HFFc6 (cell line): ENCODE measurements around the gene FLCN. TPM values are rescaled to one million over a fixed set of nuclear protein-coding genes. Genes with fewer than 3 reads are reported as not detected.
"Not testable (repeated sequence)": the region's sequence is repeated elsewhere in the genome, so short reads cannot be mapped to it uniquely, and the experiment has no call there.

Experiments used
- DNase-seq: peaks from one replicate; pipeline ENCODE4 v3.0.0-alpha.2; 2018
- H3K27ac Mint-ChIP-seq: 2 replicates; pipeline ENCODE4 v1.8.0; 2020; ENCODE audit warnings: mild to moderate bottlenecking, mixed read lengths
- H3K27me3 Mint-ChIP-seq: 2 replicates; pipeline ENCODE4 v1.8.0; 2021; ENCODE audit warnings: mild to moderate bottlenecking, moderate library complexity, mixed read lengths; ENCODE audit not compliant: insufficient read depth
- H3K36me3 Mint-ChIP-seq: 2 replicates; pipeline ENCODE4 v1.8.0; 2021; ENCODE audit warnings: low read depth, mixed read lengths
- H3K4me1 Mint-ChIP-seq: 2 replicates; pipeline ENCODE4 v1.8.0; 2020; ENCODE audit warnings: low read depth, mixed read lengths
- H3K4me3 Mint-ChIP-seq: 2 replicates; pipeline ENCODE4 v1.8.0; 2020; ENCODE audit warnings: mild to moderate bottlenecking, moderate library complexity, mixed read lengths
- H3K9me3 Mint-ChIP-seq: 2 replicates; pipeline ENCODE4 v1.8.0; 2020; ENCODE audit warnings: mild to moderate bottlenecking, mixed read lengths
- CTCF ChIP-seq: fragments of 200-600 bp; sonication (generic); IDR thresholded peaks from 2 replicates; pipeline ENCODE4 v1.5.0; 2021; ENCODE audit warnings: antibody characterized with exemption, mild to moderate bottlenecking
- long read RNA-seq: library from polyadenylated mRNA; unstranded; transcript quantifications from one replicate; pipeline ENCODE4 v2.0.0, GENCODE V29; 2019
- total RNA-seq, 6 experiments: library from RNA; stranded (reverse); fragmentation: NEBNext Ultra II Directional; extraction: Animal tissue kit (Norgen Biotek cat#: 25700); gene quantifications; 2 replicates in 1 of 6; 3 replicates in 5 of 6; pipeline ENCODE4 v1.2.3, GENCODE V29; 2021

Gene FLCN
- total RNA-seq = 10 to 100 TPM; 15.8 to 19.2 (median 17.3) TPM
- long read RNA-seq, partial matches to known transcripts = 1 of 4 reads
- long read RNA-seq, other reads (novel, unspliced or antisense) = 1 of 4 reads

GRCh38 chr17:17237026-17237799 lies at the start of gene FLCN:
Gene FLCN (minus strand): TSS chr17:17237168. CDS start chr17:17228137, 9,031 bp downstream.
- H3K27ac Mint-ChIP-seq = peak within 1 kb of the TSS; percentile 99
- peaks cover 2% of the 10 kb centered on the region for H3K27me3 Mint-ChIP-seq
- TF ChIP-seq CTCF = no peak
- peaks cover 15% of the 10 kb centered on the region for H3K4me1 Mint-ChIP-seq
- peak within 1 kb of the TSS; percentile 97 for H3K4me3 Mint-ChIP-seq
- no peaks in the 10 kb centered on the region for H3K36me3 Mint-ChIP-seq
- H3K9me3 Mint-ChIP-seq = no peaks in the 10 kb centered on the region
- peak; percentile 81 for DNase-seq

GRCh38 chr17:17285951-17286350 lies 49.0 kb upstream of the FLCN start:
- no peak overlapping the region for H3K27ac Mint-ChIP-seq

GRCh38 chr17:17280613-17281549 lies 43.9 kb upstream of the FLCN start, which contains the start of gene COPS3:
Gene COPS3 (minus strand): TSS chr17:17281246. CDS start chr17:17281186, 60 bp downstream.
- no peak for TF ChIP-seq CTCF
- H3K4me3 Mint-ChIP-seq = peak within 1 kb of the TSS; percentile 92
- DNase-seq = peak; percentile 99
- H3K27me3 Mint-ChIP-seq = peaks cover 2% of the 10 kb centered on the region; the same call in 1 of the 2 replicates
- H3K4me1 Mint-ChIP-seq = peaks cover 39% of the 10 kb centered on the region
- H3K27ac Mint-ChIP-seq = peak within 1 kb of the TSS; percentile 96
- no peaks in the 10 kb centered on the region for H3K9me3 Mint-ChIP-seq
- H3K36me3 Mint-ChIP-seq = peaks cover 3% of the 10 kb centered on the region; the same call in 1 of the 2 replicates

More at GRCh38 chr17:17285951-17286350, 49.0 kb upstream of the FLCN start:
- H3K27me3 Mint-ChIP-seq = peaks cover 10% of the 10 kb centered on the region
- DNase-seq = no peak
- no peaks in the 10 kb centered on the region for H3K36me3 Mint-ChIP-seq
- no peaks in the 10 kb centered on the region for H3K9me3 Mint-ChIP-seq
- H3K4me3 Mint-ChIP-seq = no peak overlapping the region
- H3K4me1 Mint-ChIP-seq = peaks cover 15% of the 10 kb centered on the region
- TF ChIP-seq CTCF = no peak

- peak overlapping the region; percentile 96 for H3K27ac Mint-ChIP-seq
- peaks cover 2% of the 10 kb centered on the region; the same call in 1 of the 2 replicates for H3K27me3 Mint-ChIP-seq
- TF ChIP-seq CTCF = no peak
- peaks cover 39% of the 10 kb centered on the region for H3K4me1 Mint-ChIP-seq
- H3K9me3 Mint-ChIP-seq = no peaks in the 10 kb centered on the region
- H3K36me3 Mint-ChIP-seq = peaks cover 10% of the 10 kb centered on the region; the same call in 1 of the 2 replicates
- no peak for DNase-seq
- H3K4me3 Mint-ChIP-seq = peak overlapping the region; percentile 92
Observed at GRCh38 chr17:17279316-17279715, 42.3 kb upstream of the FLCN start.

GRCh38 chr17:17277431-17277830 lies 40.5 kb upstream of the FLCN start:
- H3K9me3 Mint-ChIP-seq, H3K27ac Mint-ChIP-seq, DNase-seq, H3K27me3 Mint-ChIP-seq, H3K4me3 Mint-ChIP-seq: not testable (repeated sequence)
- H3K36me3 Mint-ChIP-seq = peaks cover 13% of the 10 kb centered on the region; the same call in 1 of the 2 replicates
- H3K4me1 Mint-ChIP-seq = peaks cover 38% of the 10 kb centered on the region
